Mesothelial cell of epicardium (in vitro differentiated cells): ENCODE data around the gene AARS1. TPM values are rescaled to one million over a fixed set of nuclear protein-coding genes. Genes with fewer than 3 reads are reported as not detected.
"Not testable (repeated sequence)": the region's sequence is repeated elsewhere in the genome, so short reads cannot be mapped to it uniquely, and the experiment has no call there.

Experiments used
- DNase-seq, 2 experiments: peaks; one replicate each; pipeline ENCODE4 v3.0.0; 2021; ENCODE audit warnings: low spot score in 2 of 2; ENCODE audit not compliant: unreplicated experiment in 2 of 2
- H3K27ac Mint-ChIP-seq: 2 replicates; pipeline ENCODE4 v1.8.0; 2021; ENCODE audit warnings: mixed read lengths
- H3K27me3 Mint-ChIP-seq: 2 replicates; pipeline ENCODE4 v1.8.0; 2021; ENCODE audit warnings: low read depth, mixed read lengths
- H3K36me3 Mint-ChIP-seq: 2 replicates; pipeline ENCODE4 v1.8.0; 2021; ENCODE audit warnings: mixed read lengths
- H3K4me1 Mint-ChIP-seq: 2 replicates; pipeline ENCODE4 v1.8.0; 2021; ENCODE audit warnings: mixed read lengths
- H3K4me3 Mint-ChIP-seq: 2 replicates; pipeline ENCODE4 v1.8.0; 2021; ENCODE audit warnings: mild to moderate bottlenecking, moderate library complexity, mixed read lengths
- H3K9me3 Mint-ChIP-seq: 2 replicates; pipeline ENCODE4 v1.8.0; 2021; ENCODE audit warnings: mixed read lengths
- CTCF ChIP-seq: fragments of 200-600 bp; sonication (generic); IDR thresholded peaks from one replicate; pipeline ENCODE4 v1.5.0; 2021; ENCODE audit warnings: antibody characterized with exemption; ENCODE audit not compliant: unreplicated experiment
- total RNA-seq: library from RNA; stranded (reverse); gene quantifications from 3 replicates; pipeline ENCODE4 v1.2.1, GENCODE V29; 2021

The AARS1 gene
- total RNA-seq, 1 donor from 2014 or later = 90.2 TPM

GRCh38 chr16:70267922-70268321 lies 21.4 kb downstream of the AARS1 start:
- H3K27ac Mint-ChIP-seq, H3K4me3 Mint-ChIP-seq, H3K27me3 Mint-ChIP-seq, H3K9me3 Mint-ChIP-seq, H3K4me1 Mint-ChIP-seq, DNase-seq: not testable (repeated sequence)
- peaks cover 48% of the 10 kb centered on the region for H3K36me3 Mint-ChIP-seq
- TF ChIP-seq CTCF = peak; percentile 4

DNA sequence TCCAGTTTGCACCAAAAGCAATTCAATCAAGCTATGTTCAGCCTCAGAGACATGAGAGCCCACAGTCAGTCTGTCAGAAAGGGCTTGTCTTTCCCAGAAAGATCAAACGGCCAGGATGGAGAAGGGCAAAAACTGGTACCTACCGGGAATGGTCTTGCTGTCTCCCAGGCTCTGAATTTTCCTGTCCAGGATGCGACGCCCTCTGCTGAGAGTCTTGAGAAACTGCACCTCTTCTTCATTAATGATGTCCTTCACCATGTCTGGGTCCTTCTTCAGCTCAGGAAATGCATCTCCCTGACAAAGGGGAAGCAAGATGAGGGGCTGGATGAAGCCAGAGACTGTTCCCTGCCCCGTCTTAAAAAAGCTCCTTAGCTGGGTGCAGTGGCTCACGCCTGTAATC lies 21.8 kb downstream of the AARS1 start:
- H3K27ac Mint-ChIP-seq = no peak overlapping the region
- TF ChIP-seq CTCF = peak; percentile 48
- DNase-seq = no peak
- no peak overlapping the region for H3K4me3 Mint-ChIP-seq
- peaks cover 47% of the 10 kb centered on the region for H3K36me3 Mint-ChIP-seq
- no peaks in the 10 kb centered on the region for H3K9me3 Mint-ChIP-seq
- H3K27me3 Mint-ChIP-seq = no peaks in the 10 kb centered on the region
- H3K4me1 Mint-ChIP-seq = no peaks in the 10 kb centered on the region

- DNase-seq, H3K9me3 Mint-ChIP-seq, H3K4me3 Mint-ChIP-seq, H3K27ac Mint-ChIP-seq, H3K4me1 Mint-ChIP-seq, H3K27me3 Mint-ChIP-seq: not testable (repeated sequence)
- H3K36me3 Mint-ChIP-seq = peaks cover 42% of the 10 kb centered on the region
Measured at GRCh38 chr16:70259903-70260302, 29.4 kb downstream of the AARS1 start.

DNA sequence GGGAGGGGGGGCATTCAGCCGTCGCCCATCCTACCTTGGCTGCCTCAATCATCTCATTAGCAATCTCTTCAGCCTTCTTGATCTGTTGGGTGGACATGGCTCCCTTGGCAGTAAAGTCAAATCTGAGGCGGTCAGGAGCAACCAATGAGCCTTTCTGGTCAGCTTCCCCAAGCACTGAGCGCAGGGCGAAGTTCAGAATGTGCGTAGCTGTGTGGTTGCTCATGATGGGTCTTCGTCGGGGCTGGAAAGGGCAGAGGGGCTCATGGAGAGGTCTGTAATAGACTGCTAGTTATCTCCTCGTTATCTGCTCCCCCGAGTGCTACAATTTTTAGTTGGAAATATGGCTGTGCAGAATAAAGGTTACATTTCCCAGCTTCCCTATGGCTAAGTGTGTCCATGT lies 30.4 kb downstream of the AARS1 start:
- Mint-ChIP-seq H3K4me3 (no peak overlapping the region), H3K9me3 (no peaks in the 10 kb centered on the region), H3K36me3 (peaks cover 37% of the 10 kb centered on the region), H3K4me1 (no peaks in the 10 kb centered on the region), H3K27me3 (no peaks in the 10 kb centered on the region), H3K27ac (no peak overlapping the region)
- no peak for TF ChIP-seq CTCF
- no peak for DNase-seq

- Mint-ChIP-seq H3K4me1 (no peaks in the 10 kb centered on the region), H3K9me3 (no peaks in the 10 kb centered on the region), H3K27me3 (no peaks in the 10 kb centered on the region), H3K36me3 (peaks cover 40% of the 10 kb centered on the region), H3K4me3 (no peak overlapping the region), H3K27ac (no peak overlapping the region)
- DNase-seq = no peak
- no peak for TF ChIP-seq CTCF
Measured at GRCh38 chr16:70258065-70258464, 31.2 kb downstream of the AARS1 start.

DNA sequence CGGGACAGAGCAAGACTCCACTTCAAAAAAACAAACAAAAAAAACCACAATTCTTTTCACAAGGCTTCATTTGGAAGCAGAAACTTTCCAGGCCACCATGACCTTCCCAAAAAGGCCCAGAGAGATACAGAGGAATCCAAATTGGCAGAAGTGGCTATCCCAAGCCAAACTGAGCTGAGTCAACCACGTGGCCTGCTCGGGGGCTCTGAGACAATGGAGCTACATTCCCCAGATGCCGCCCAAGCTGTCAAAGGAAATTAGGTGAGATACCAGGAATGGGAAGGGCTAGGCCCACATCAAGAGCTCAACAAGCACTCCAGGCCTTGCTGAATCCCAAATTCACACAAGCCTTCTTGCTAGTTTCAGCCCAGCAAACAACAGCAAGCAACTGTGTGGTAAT lies 31.9 kb downstream of the AARS1 start:
- Mint-ChIP-seq H3K4me3 (no peak overlapping the region), H3K4me1 (no peaks in the 10 kb centered on the region), H3K9me3 (no peaks in the 10 kb centered on the region), H3K27me3 (no peaks in the 10 kb centered on the region), H3K36me3 (peaks cover 39% of the 10 kb centered on the region), H3K27ac (no peak overlapping the region)
- no peak for DNase-seq
- no peak for TF ChIP-seq CTCF
